Liver (tissue), 9 donors: ENCODE data around the gene ABHD2. TPM values are rescaled to one million over a fixed set of nuclear protein-coding genes. Genes with fewer than 3 reads are reported as not detected.

Experiments
- DNase-seq: peaks from one replicate; pipeline ENCODE4 v3.0.0-alpha.2; 2017; ENCODE audit warnings: low spot score
- H3K27ac ChIP-seq, 2 donors: one replicate each; pipeline ENCODE4 v1.7.0; 2013; ENCODE audit warnings: inconsistent platforms in 2 of 2, low read length in 2 of 2, control low read depth in 1 of 2, low read depth in 1 of 2, mild to moderate bottlenecking in 1 of 2
- H3K27me3 ChIP-seq, 4 donors: one replicate each; pipeline versions ENCODE4 v1.6.1 to v1.7.0; 2013; ENCODE audit warnings: low read length in 3 of 4, inconsistent platforms in 1 of 4, mild to moderate bottlenecking in 1 of 4, moderate library complexity in 1 of 4; ENCODE audit not compliant: control insufficient read depth in 4 of 4, insufficient read depth in 4 of 4
- H3K36me3 ChIP-seq, 4 donors: one replicate each; pipeline versions ENCODE4 v1.6.1 to v1.7.0; 2013; ENCODE audit warnings: low read length in 3 of 4, mild to moderate bottlenecking in 3 of 4, low read depth in 1 of 4, moderate library complexity in 1 of 4; ENCODE audit not compliant: control insufficient read depth in 4 of 4, insufficient read depth in 3 of 4
- H3K4me1 ChIP-seq, 4 donors: one replicate each; pipeline versions ENCODE4 v1.6.1 to v1.7.0; 2013; ENCODE audit warnings: low read length in 3 of 4, mild to moderate bottlenecking in 3 of 4, moderate library complexity in 1 of 4; ENCODE audit not compliant: control insufficient read depth in 4 of 4, insufficient read depth in 4 of 4
- H3K4me3 ChIP-seq, 3 donors: one replicate each; pipeline versions ENCODE4 v1.6.1 to v1.7.0; 2013; ENCODE audit warnings: low read length in 3 of 3, control low read depth in 1 of 3, low read depth in 1 of 3, mild to moderate bottlenecking in 1 of 3
- H3K9ac ChIP-seq, 2 donors: one replicate each; pipeline ENCODE4 v1.7.0; 2013; ENCODE audit warnings: low read length in 2 of 2, mild to moderate bottlenecking in 2 of 2, moderate library complexity in 2 of 2, control low read depth in 1 of 2, low read depth in 1 of 2
- H3K9me3 ChIP-seq, 4 donors: one replicate each; pipeline versions ENCODE4 v1.6.1 to v1.7.0; 2013; ENCODE audit warnings: low read length in 3 of 4; ENCODE audit not compliant: control insufficient read depth in 4 of 4
- ATF3 ChIP-seq: IDR thresholded peaks from 2 replicates; pipeline ENCODE4 v1.6.1; 2016; ENCODE audit warnings: antibody characterized with exemption
- FOXA1 ChIP-seq: IDR thresholded peaks from 2 replicates; pipeline ENCODE4 v1.6.1; 2016; ENCODE audit warnings: antibody characterized with exemption
- GABPA ChIP-seq, 2 donors: IDR thresholded peaks in 1 of 2; conservative IDR thresholded peaks in 1 of 2; 2 replicates each; pipeline ENCODE4 v1.6.1; 2016; ENCODE audit warnings: antibody characterized with exemption in 2 of 2, mild to moderate bottlenecking in 1 of 2, moderate library complexity in 1 of 2
- HNF4G ChIP-seq: IDR thresholded peaks from 2 replicates; pipeline ENCODE4 v1.6.1; 2016; ENCODE audit warnings: antibody characterized with exemption
- MAX ChIP-seq: IDR thresholded peaks from 2 replicates; pipeline ENCODE4 v1.6.1; 2016; ENCODE audit warnings: antibody characterized with exemption
- NR2F2 ChIP-seq: IDR thresholded peaks from 2 replicates; pipeline ENCODE4 v1.6.1; 2016; ENCODE audit warnings: antibody characterized with exemption
- RAD21 ChIP-seq, 2 donors: IDR thresholded peaks; 2 replicates each; pipeline ENCODE4 v1.6.1; 2016; ENCODE audit warnings: antibody characterized with exemption in 2 of 2, mild to moderate bottlenecking in 2 of 2
- REST ChIP-seq: IDR thresholded peaks from 2 replicates; pipeline ENCODE4 v1.6.1; 2016; ENCODE audit warnings: antibody characterized with exemption, mild to moderate bottlenecking
- RXRA ChIP-seq, 2 donors: IDR thresholded peaks; 2 replicates each; pipeline ENCODE4 v1.6.1; 2017 to 2018; ENCODE audit warnings: antibody characterized with exemption in 2 of 2, mild to moderate bottlenecking in 1 of 2
- SP1 ChIP-seq: IDR thresholded peaks from 2 replicates; pipeline ENCODE4 v1.6.1; 2018; ENCODE audit warnings: antibody characterized with exemption, mild to moderate bottlenecking
- TAF1 ChIP-seq: conservative IDR thresholded peaks from 2 replicates; pipeline ENCODE4 v1.6.1; 2016; ENCODE audit warnings: antibody characterized with exemption, mild to moderate bottlenecking
- YY1 ChIP-seq: IDR thresholded peaks from 2 replicates; pipeline ENCODE4 v1.6.1; 2016; ENCODE audit warnings: antibody characterized with exemption, mild to moderate bottlenecking
- ZBTB33 ChIP-seq: IDR thresholded peaks from 2 replicates; pipeline ENCODE4 v1.6.1; 2016; ENCODE audit warnings: antibody characterized with exemption
- WGBS: extraction: QIAGEN DNeasy Blood & Tissue Kit; methylation state at CpG from one replicate; pipeline ENCODE4 v1.1.7; 2013; 5-methylcytosine and 5-hydroxymethylcytosine counted together
- polyA plus RNA-seq, 2 donors: library from polyadenylated mRNA; stranded (reverse) in 1 of 2; unstranded in 1 of 2; fragments of 200-250 nt in 1 of 2; fragments of >200 nt in 1 of 2; fragmentation: Nextera tagmentation in 1 of 2; extraction: Ambion mirVana in 1 of 2; gene quantifications; one replicate each; pipeline versions ENCODE4 v1.2.1 to v1.2.3, GENCODE V29; 2013 to 2015
- total RNA-seq, 2 donors: library from RNA; depleted of rRNA; stranded (reverse); fragments of >200 nt; gene quantifications; one replicate each; pipeline ENCODE4 v1.2.3, GENCODE V29; 2014
- donor health status: healthy.
- donor health status: healthy.
- donor health status: healthy.
- donor health status: healthy.
- donor health status: healthy.

Gene ABHD2
- total and polyA plus RNA-seq, 4 donors, result 34.6 to 663 (median 65.1) TPM

GRCh38 chr15:89097313-89097712 lies 9.1 kb downstream of the ABHD2 start:
- Histone ChIP-seq H3K4me1 (peaks cover 22 to 84% (median 43%) of the 10 kb centered on the region in 4 donors), H3K27ac (peak overlapping the region; percentile 91 to 95), H3K27me3 (no peaks in the 10 kb centered on the region), H3K9me3 (no peaks in the 10 kb centered on the region), H3K36me3 (peaks cover 0 to 5% (median under 1%) of the 10 kb centered on the region in 4 donors), H3K4me3 (no peak overlapping the region), H3K9ac (peak overlapping the region in 1 of 2 donors; percentile 51)
- WGBS, result 29% methylated on average over 1 of the region's 1 CpG
- no peak for DNase-seq
- TF ChIP-seq REST, result no peak
- TF ChIP-seq MAX, result no peak
- TF ChIP-seq RXRA (IDR thresholded peaks at IDR 0.05), result no peak
- no peak for TF ChIP-seq GABPA (IDR thresholded peaks at IDR 0.05 in 1 of 2, conservative IDR thresholded peaks at IDR 0.05 in 1 of 2)
- no peak for TF ChIP-seq NR2F2
- no peak for TF ChIP-seq HNF4G
- no peak for TF ChIP-seq YY1
- TF ChIP-seq FOXA1, result no peak
- no peak for TF ChIP-seq ZBTB33

- WGBS, result 42% methylated on average over 1 of the region's 1 CpG
- Histone ChIP-seq H3K36me3 (peaks cover 0 to 5% (median 2%) of the 10 kb centered on the region in 4 donors), H3K27me3 (no peaks in the 10 kb centered on the region), H3K4me3 (no peak overlapping the region), H3K9me3 (no peaks in the 10 kb centered on the region), H3K4me1 (peaks cover 20 to 85% (median 46%) of the 10 kb centered on the region in 4 donors), H3K9ac (peak overlapping the region in 1 of 2 donors; percentile 56), H3K27ac (peak overlapping the region; percentile 91 to 95)
- no peak for DNase-seq
- TF ChIP-seq TAF1, result no peak
- no peak for TF ChIP-seq MAX
- no peak for TF ChIP-seq SP1
- TF ChIP-seq ATF3, result no peak
- TF ChIP-seq HNF4G, result no peak
- TF ChIP-seq RAD21 (IDR thresholded peaks at IDR 0.05), result no peak
These were observed 10.0 kb downstream of the ABHD2 start for GRCh38 chr15:89098281-89098680.
